HepG2 (cell line): ENCODE data around the gene IL3RA. TPM values are rescaled to one million over a fixed set of nuclear protein-coding genes. Genes with fewer than 3 reads are reported as not detected.

Experiments used
- AHDC1 ChIP-seq: sonication (generic); formaldehyde crosslinking; IDR thresholded peaks from 2 replicates; pipeline ENCODE4 v1.5.1; 2020; ENCODE audit warnings: mild to moderate bottlenecking, missing genetic modification reagents, borderline replicate concordance
- EED ChIP-seq: sonication (generic); formaldehyde crosslinking; IDR thresholded peaks from 2 replicates; pipeline ENCODE4 v1.5.0; 2020; ENCODE audit warnings: mild to moderate bottlenecking, missing genetic modification reagents
- ELF1 ChIP-seq: sonication (generic); formaldehyde crosslinking; IDR thresholded peaks from 2 replicates; pipeline ENCODE4 v1.4.0; 2020; ENCODE audit warnings: missing genetic modification reagents
- ESRRA ChIP-seq: sonication (generic); formaldehyde crosslinking; IDR thresholded peaks from 2 replicates; pipeline ENCODE4 v1.5.1; 2020; ENCODE audit warnings: mild to moderate bottlenecking, low read depth, missing genetic modification reagents
- GATAD2A ChIP-seq: IDR thresholded peaks from 2 replicates; pipeline ENCODE4 v1.6.1; 2016
- JUNB ChIP-seq: sonication (generic); formaldehyde crosslinking; IDR thresholded peaks from 2 replicates; pipeline ENCODE4 v1.8.0; 2022; ENCODE audit warnings: missing genetic modification reagents, mild to moderate bottlenecking, borderline replicate concordance
- LCORL ChIP-seq, 2 experiments: fragments of 450-650 bp in 1 of 2; sonication (generic) in 1 of 2; formaldehyde crosslinking in 1 of 2; IDR thresholded peaks; 2 replicates each; pipeline versions ENCODE4 v1.5.0 to v1.6.1; 2017 to 2020; ENCODE audit warnings: antibody characterized with exemption in 1 of 2, missing genetic modification reagents in 1 of 2
- PHF20 ChIP-seq: sonication (generic); formaldehyde crosslinking; IDR thresholded peaks from 2 replicates; pipeline ENCODE4 v1.5.0; 2020; ENCODE audit warnings: mild to moderate bottlenecking, missing genetic modification reagents
- RERE ChIP-seq: IDR thresholded peaks from 2 replicates; pipeline ENCODE4 v1.6.1; 2016; ENCODE audit warnings: low read depth, missing genetic modification reagents, missing compliant biosample characterization
- SALL2 ChIP-seq: sonication (generic); formaldehyde crosslinking; IDR thresholded peaks from 2 replicates; pipeline ENCODE4 v1.8.1; 2023; ENCODE audit warnings: mild to moderate bottlenecking, missing genetic modification reagents, inconsistent platforms
- ZBTB43 ChIP-seq: sonication (generic); formaldehyde crosslinking; conservative IDR thresholded peaks from 2 replicates; pipeline ENCODE4 v1.4.0; 2020; ENCODE audit warnings: missing genetic modification reagents
- ZBTB7B ChIP-seq: sonication (generic); formaldehyde crosslinking; IDR thresholded peaks from 2 replicates; pipeline ENCODE4 v1.4.0; 2020; ENCODE audit warnings: missing genetic modification reagents
- ZNF558 ChIP-seq: sonication (generic); formaldehyde crosslinking; IDR thresholded peaks from 2 replicates; pipeline ENCODE4 v1.9.0; 2022; ENCODE audit warnings: mild to moderate bottlenecking, missing genetic modification reagents, borderline replicate concordance
- ZNF709 ChIP-seq: sonication (generic); formaldehyde crosslinking; IDR thresholded peaks from 2 replicates; pipeline ENCODE4 v1.5.0; 2020; ENCODE audit warnings: mild to moderate bottlenecking, missing genetic modification reagents
- ZNF792 ChIP-seq: IDR thresholded peaks from 2 replicates; pipeline ENCODE4 v1.6.1; 2016
- polyA plus RNA-seq, 8 experiments: library from polyadenylated mRNA; depleted of rRNA in 3 of 8; stranded (reverse) in 7 of 8; unstranded in 1 of 8; fragments of >200 nt; fragmentation: Illumina TruSeq in 4 of 8; extraction: Trizol in 4 of 8; gene quantifications; 2 replicates each; pipeline versions ENCODE4 v1.2.1 to v1.2.3, GENCODE V29; 2011 to 2016; ENCODE audit warnings: low read depth in 4 of 8, missing spikeins in 1 of 8, mixed read lengths in 1 of 8; ENCODE audit not compliant: insufficient read depth in 1 of 8
- total RNA-seq, 5 experiments: library from RNA; depleted of rRNA; stranded (reverse); fragments of >200 nt; fragmentation: Illumina TruSeq; extraction: Trizol; gene quantifications; 2 replicates each; pipeline ENCODE4 v1.2.3, GENCODE V29; 2016; ENCODE audit warnings: low read depth in 1 of 5

IL3RA gene
- total and polyA plus RNA-seq, 2 of the 13 experiments (the other 11 are each of a cell fraction or from before 2014, with no cell fraction given): not detected

GRCh38 chrX:1392376-1393068 is 55.9 kb downstream of the IL3RA start (continued):
- TF ChIP-seq RERE (CRISPR knock-in tag) (0 out of 2 replicates have a peak, but pooled peaks have one; percentile 18), GATAD2A (CRISPR knock-in tag) (peak; percentile 32; the same call in 1 of the 2 replicates), ELF1 (peak; percentile 33; the same call in 1 of the 2 replicates), JUNB (CRISPR knock-in tag) (no peak), EED (CRISPR knock-in tag) (no peak), SALL2 (CRISPR knock-in tag) (0 out of 2 replicates have a peak, but pooled peaks have one; percentile 46), ZBTB43 (CRISPR knock-in tag) (0 out of 2 replicates have a peak, but pooled peaks have one; percentile 30), ZNF709 (CRISPR knock-in tag) (peak; percentile 57; the same call in 1 of the 2 replicates), ESRRA (CRISPR knock-in tag) (peak; percentile 100), AHDC1 (no peak), LCORL (IDR thresholded peaks at IDR 0.05) (no peak), LCORL (CRISPR knock-in tag; IDR thresholded peaks at IDR 0.05) (no peak), PHF20 (peak; percentile 22; the same call in 1 of the 2 replicates), ZNF792 (CRISPR knock-in tag) (no peak), ZNF558 (CRISPR knock-in tag) (peak; percentile 57; the same call in 1 of the 2 replicates), ZBTB7B (CRISPR knock-in tag) (peak; percentile 92)
